WTC11 (cell line): ENCODE data around the gene CGREF1. TPM values are rescaled to one million over a fixed set of nuclear protein-coding genes. Genes with fewer than 3 reads are reported as not detected.

Experiments used
- ATAC-seq: fragments of 200-7000 bp; cut with Tn5 transposase; 2 replicates; pipeline ENCODE4 v1.10.0; 2021; ENCODE audit warnings: mild to moderate bottlenecking, moderate library complexity
- CTCF ChIA-PET: fragments of 300-600 bp; sonication (Branson Sonifier 250); formaldehyde crosslinking; loops from one replicate; lab custom pipeline; 2021; ENCODE audit warnings: antibody characterized with exemption; lab: Charles Lee
- POLR2A ChIA-PET: fragments of 350-600 bp; sonication (Branson Sonifier 250); formaldehyde crosslinking; loops from one replicate; lab custom pipeline; 2021; ENCODE audit warnings: antibody characterized with exemption; lab: Charles Lee
- DNase-seq: peaks from one replicate; pipeline ENCODE4 v3.0.0; 2021; ENCODE audit warnings: low spot score
- H3K27ac Mint-ChIP-seq: 2 replicates; pipeline ENCODE4 v1.8.0; 2021; ENCODE audit warnings: mixed read lengths
- H3K27me3 Mint-ChIP-seq: 2 replicates; pipeline ENCODE4 v1.8.0; 2021; ENCODE audit warnings: low read depth, mild to moderate bottlenecking, moderate library complexity, mixed read lengths
- H3K36me3 Mint-ChIP-seq: 2 replicates; pipeline ENCODE4 v1.8.0; 2021; ENCODE audit warnings: mixed read lengths
- H3K4me1 Mint-ChIP-seq: 2 replicates; pipeline ENCODE4 v1.8.0; 2022; ENCODE audit warnings: mixed read lengths
- H3K4me3 Mint-ChIP-seq: 2 replicates; pipeline ENCODE4 v1.8.0; 2021; ENCODE audit warnings: mild to moderate bottlenecking, moderate library complexity, mixed read lengths
- H3K9me3 Mint-ChIP-seq: 2 replicates; pipeline ENCODE4 v1.8.0; 2021; ENCODE audit warnings: mixed read lengths
- AFF4 ChIP-seq: sonication (generic); formaldehyde crosslinking; IDR thresholded peaks from 2 replicates; pipeline ENCODE4 v1.8.1; 2023; ENCODE audit warnings: mild to moderate bottlenecking, missing genetic modification reagents, borderline replicate concordance
- ATF2 ChIP-seq: sonication (generic); formaldehyde crosslinking; IDR thresholded peaks from 2 replicates; pipeline ENCODE4 v1.8.1; 2022; ENCODE audit warnings: low read depth, missing genetic modification reagents, borderline replicate concordance
- CTCF ChIP-seq: fragments of 200-600 bp; IDR thresholded peaks from 2 replicates; pipeline ENCODE4 v1.8.0; 2022; ENCODE audit warnings: antibody characterized with exemption
- E2F5 ChIP-seq: sonication (generic); formaldehyde crosslinking; IDR thresholded peaks from 2 replicates; pipeline ENCODE4 v1.8.1; 2022; ENCODE audit warnings: mild to moderate bottlenecking, moderate library complexity, missing genetic modification reagents
- ESRRA ChIP-seq: sonication (generic); formaldehyde crosslinking; IDR thresholded peaks from 2 replicates; pipeline ENCODE4 v1.8.1; 2022; ENCODE audit warnings: mild to moderate bottlenecking, missing genetic modification reagents, borderline replicate concordance
- FOXP1 ChIP-seq: sonication (generic); formaldehyde crosslinking; IDR thresholded peaks from 2 replicates; pipeline ENCODE4 v1.8.0; 2022; ENCODE audit warnings: missing genetic modification reagents, mild to moderate bottlenecking, moderate library complexity, borderline replicate concordance
- GABPB1 ChIP-seq: sonication (generic); formaldehyde crosslinking; IDR thresholded peaks from 2 replicates; pipeline ENCODE4 v1.8.1; 2023; ENCODE audit warnings: mild to moderate bottlenecking, missing genetic modification reagents
- GTF2I ChIP-seq: fragments of 250-450 bp; sonication (Bioruptor Pico); conservative IDR thresholded peaks from 2 replicates; pipeline ENCODE4 v1.4.0; 2021; ENCODE audit warnings: mild to moderate bottlenecking
- NFE2L1 ChIP-seq: sonication (generic); formaldehyde crosslinking; IDR thresholded peaks from 2 replicates; pipeline ENCODE4 v1.8.1; 2023; ENCODE audit warnings: missing genetic modification reagents
- PRRX2 ChIP-seq: fragments of 250-450 bp; sonication (Bioruptor Pico); IDR thresholded peaks from 2 replicates; pipeline ENCODE4 v1.8.0; 2021; ENCODE audit warnings: mild to moderate bottlenecking
- TEAD1 ChIP-seq: sonication (generic); formaldehyde crosslinking; IDR thresholded peaks from 2 replicates; pipeline ENCODE4 v1.8.0; 2022; ENCODE audit warnings: mild to moderate bottlenecking, missing genetic modification reagents
- TEAD4 ChIP-seq: sonication (generic); formaldehyde crosslinking; IDR thresholded peaks from 2 replicates; pipeline ENCODE4 v1.8.0; 2022; ENCODE audit warnings: mild to moderate bottlenecking, missing genetic modification reagents
- ZMAT4 ChIP-seq: fragments of 250-450 bp; sonication (Bioruptor Pico); IDR thresholded peaks from 2 replicates; pipeline ENCODE4 v1.9.0; 2021; ENCODE audit warnings: mild to moderate bottlenecking
- ZNF121 ChIP-seq: sonication (generic); formaldehyde crosslinking; IDR thresholded peaks from 2 replicates; pipeline ENCODE4 v1.8.0; 2023; ENCODE audit warnings: missing genetic modification reagents
- ZNF512 ChIP-seq: sonication (generic); formaldehyde crosslinking; IDR thresholded peaks from 2 replicates; pipeline ENCODE4 v1.8.1; 2022; ENCODE audit warnings: missing genetic modification reagents, borderline replicate concordance
- total RNA-seq: library from RNA; stranded (reverse); gene quantifications from 3 replicates; pipeline ENCODE4 v1.2.3, GENCODE V29; 2021

Gene CGREF1
- total RNA-seq, 1 experiment from 2014 or later: 3.5 TPM

GRCh38 chr2:27134781-27135477, 16.0 kb upstream of the CGREF1 start:
- Mint-ChIP-seq H3K36me3 (peaks cover 21% of the 10 kb centered on the region), H3K4me1 (peaks cover 14% of the 10 kb centered on the region), H3K27me3 (peaks cover 5% of the 10 kb centered on the region), H3K4me3 (peak overlapping the region; percentile 90), H3K27ac (peak overlapping the region; percentile 84), H3K9me3 (no peaks in the 10 kb centered on the region)
- TF ChIP-seq ESRRA (CRISPR knock-in tag) (0 out of 2 replicates have a peak, but pooled peaks have one; percentile 51), TEAD4 (CRISPR knock-in tag) (no peak), ZNF121 (CRISPR knock-in tag) (0 out of 2 replicates have a peak, but pooled peaks have one; percentile 54), E2F5 (CRISPR knock-in tag) (0 out of 2 replicates have a peak, but pooled peaks have one; percentile 27), ZMAT4 (CRISPR knock-in tag) (no peak), AFF4 (CRISPR knock-in tag) (0 out of 2 replicates have a peak, but pooled peaks have one; percentile 20), TEAD1 (CRISPR knock-in tag) (no peak)
- ChIA-PET CTCF (interaction anchor here (0.6 to 3.3 kb wide), 17 partner anchors 10 to 145 kb away, joined by 3 to 50 read pairs (median 9); partner anchors contain the start of genes ABHD1, CGREF1, OST4 and TCF23), POLR2A (interaction anchor here (1.3 to 1.7 kb wide), 8 partner anchors 11 to 113 kb away, joined by 3 to 9 read pairs (median 4); partner anchors contain the start of genes ABHD1, CAD and CGREF1)
- no peak for DNase-seq
- no peak for ATAC-seq

GRCh38 chr2:27133905-27134780, 15.2 kb upstream of the CGREF1 start, which contains the start of gene PREB:
PREB (minus strand) TSS chr2:27134636; CDS start chr2:27134421, 215 bp downstream.
- Mint-ChIP-seq H3K27ac (peak within 1 kb of the TSS; percentile 98), H3K27me3 (peaks cover 5% of the 10 kb centered on the region), H3K9me3 (no peaks in the 10 kb centered on the region), H3K36me3 (peaks cover 21% of the 10 kb centered on the region), H3K4me1 (peaks cover 14% of the 10 kb centered on the region), H3K4me3 (peak within 1 kb of the TSS; percentile 90)
- ChIA-PET POLR2A (interaction anchor here (1.1 to 1.7 kb wide), 10 partner anchors 10 to 114 kb away, joined by 3 to 9 read pairs (median 4); partner anchors contain the start of genes ABHD1, ATRAID, CAD and CGREF1), CTCF (interaction anchor here (0.6 to 3.3 kb wide), 42 partner anchors 11 to 172 kb away, joined by 3 to 50 read pairs (median 5); partner anchors contain the start of genes ABHD1, ATRAID, CAD and CGREF1)
- ATAC-seq (peak; percentile 93), DNase-seq (peak; percentile 99)
- TF ChIP-seq PRRX2 (CRISPR knock-in tag): no peak
- peak; percentile 50; the same call in 1 of the 2 replicates for TF ChIP-seq FOXP1
- no peak for TF ChIP-seq NFE2L1 (CRISPR knock-in tag)
- no peak for TF ChIP-seq GTF2I
- peak; percentile 65; the same call in 1 of the 2 replicates for TF ChIP-seq E2F5 (CRISPR knock-in tag)
- no peak for TF ChIP-seq CTCF
- TF ChIP-seq ESRRA (CRISPR knock-in tag): no peak
- no peak for TF ChIP-seq TEAD1 (CRISPR knock-in tag)
- TF ChIP-seq GABPB1 (CRISPR knock-in tag): peak; percentile 41
- no peak for TF ChIP-seq ZNF512 (CRISPR knock-in tag)
- TF ChIP-seq ATF2 (CRISPR knock-in tag): no peak
